HuH-7 (cell line): ENCODE results near the gene PHACTR1.

Source experiments
- DNase-seq: peaks from one replicate; pipeline ENCODE4 v3.0.0; 2011; ENCODE audit warnings: low spot score

The PHACTR1 gene

GRCh38 chr6:12993283-12993898 is 276.8 kb downstream of the PHACTR1 start:
- DNase-seq: no peak

- DNase-seq: no peak
Observed at GRCh38 chr6:12995419-12995818, 278.9 kb downstream of the PHACTR1 start.

DNA sequence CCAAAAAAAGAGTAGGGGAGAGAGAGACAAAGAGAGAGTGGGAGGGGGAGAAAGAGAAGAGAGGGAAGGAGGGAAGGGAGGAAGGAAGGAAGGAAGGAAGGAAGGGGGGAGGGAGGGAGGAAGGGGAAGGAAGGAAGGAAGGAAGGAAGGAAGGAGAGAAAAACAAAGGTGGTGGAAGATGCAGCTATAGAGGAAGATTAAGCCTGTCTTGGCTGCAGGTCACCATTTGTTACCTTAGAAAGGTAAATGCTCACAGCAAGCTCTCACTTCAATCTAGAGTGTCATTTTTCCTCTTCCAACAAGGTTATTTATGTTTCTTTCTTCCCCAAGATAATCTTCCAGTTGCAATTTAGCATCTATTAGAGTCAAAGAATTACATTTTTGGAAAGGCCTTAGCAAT is 284.0 kb downstream of the PHACTR1 start:
- no peak for DNase-seq

DNA sequence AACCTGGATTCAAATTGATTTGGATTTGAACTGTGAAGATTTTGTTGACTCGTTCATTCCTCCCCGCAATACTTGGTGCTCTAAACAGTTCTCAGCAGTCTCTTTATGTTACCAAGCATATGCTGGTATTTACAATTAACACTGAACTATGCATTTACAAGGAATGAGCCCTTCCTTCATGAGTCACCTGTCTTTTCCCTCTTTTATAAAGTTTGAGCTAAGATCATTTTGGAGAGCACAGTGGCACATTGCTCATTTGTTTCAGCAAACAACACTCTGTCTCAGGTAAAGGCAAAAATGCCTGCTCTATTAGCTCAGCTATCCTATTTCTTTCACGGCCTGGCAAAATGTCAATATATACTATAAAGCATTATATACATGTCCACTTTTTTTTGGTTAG is 285.4 kb downstream of the PHACTR1 start:
- DNase-seq: no peak

GRCh38 chr6:13004601-13005000 is 288.0 kb downstream of the PHACTR1 start:
- no peak for DNase-seq

- no peak for DNase-seq
Observed at GRCh38 chr6:13005994-13006393, 289.4 kb downstream of the PHACTR1 start.

- DNase-seq: no peak
Observed at GRCh38 chr6:13006578-13007300, 290.2 kb downstream of the PHACTR1 start.

GRCh38 chr6:13007744-13008143 is 291.2 kb downstream of the PHACTR1 start:
- DNase-seq: no peak

DNA sequence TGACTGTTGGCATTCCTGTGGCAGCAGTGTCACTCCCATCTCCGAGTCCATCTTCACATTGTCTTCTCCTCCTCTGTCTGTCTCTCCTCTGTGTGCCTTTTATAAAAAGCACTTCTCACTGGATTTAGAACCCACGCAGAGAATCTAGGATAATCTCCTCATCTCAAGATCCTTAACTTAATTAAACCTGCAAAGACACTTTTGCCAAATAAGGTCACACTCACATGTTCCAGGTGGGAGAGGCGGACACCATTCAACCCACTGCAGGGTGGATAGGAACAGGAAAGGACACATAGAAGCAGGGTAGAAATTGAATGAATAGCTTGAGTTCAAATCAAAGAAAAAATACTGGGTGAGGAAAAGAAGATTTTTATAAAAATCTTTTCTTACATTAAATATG is 292.5 kb downstream of the PHACTR1 start:
- DNase-seq: no peak

DNA sequence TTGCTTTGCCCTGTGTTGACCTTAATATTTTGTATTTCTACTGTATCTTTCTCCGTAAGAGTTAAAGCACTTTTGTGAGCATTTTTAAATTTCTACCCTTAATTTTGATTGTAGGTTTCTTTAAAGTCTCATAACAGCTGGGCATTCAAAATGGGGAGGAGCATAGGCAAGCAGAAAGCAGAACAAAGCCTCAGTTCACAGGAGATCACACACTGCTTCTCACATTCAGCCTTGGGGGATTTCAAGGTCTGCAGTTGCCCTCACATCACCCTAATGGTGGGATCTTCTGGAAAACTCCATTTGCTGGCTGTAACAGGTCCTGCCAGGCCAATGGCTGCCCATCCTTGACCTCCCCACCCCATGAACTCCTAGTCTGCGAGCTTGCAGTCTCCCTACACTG is 292.9 kb downstream of the PHACTR1 start:
- DNase-seq: no peak

DNA sequence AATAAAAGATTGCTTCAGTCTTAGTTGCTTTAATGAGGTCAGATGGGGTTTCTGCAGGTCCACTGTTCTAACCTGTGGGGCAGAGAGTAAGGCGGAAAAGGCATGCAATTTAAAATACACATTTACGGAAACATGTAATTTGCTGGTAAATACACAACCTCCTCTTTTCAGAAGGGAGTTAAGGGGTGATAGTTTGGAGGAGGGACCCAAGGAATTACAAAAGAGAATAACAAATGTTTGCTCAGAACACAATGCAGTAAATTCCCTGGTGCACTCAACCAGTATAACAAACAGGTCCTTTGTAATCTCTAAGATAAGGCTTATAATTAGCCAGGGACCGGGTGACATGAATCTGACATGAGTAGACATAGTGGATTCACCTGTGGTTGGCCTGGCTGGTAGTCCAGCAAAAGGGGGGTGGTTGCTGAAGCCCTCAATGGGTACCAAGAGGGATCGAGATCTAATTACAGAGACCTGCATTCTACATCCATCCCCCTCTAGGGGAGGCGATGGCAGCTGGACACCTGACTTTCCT is 295.1 kb downstream of the PHACTR1 start:
- peak; percentile 38 for DNase-seq

DNA sequence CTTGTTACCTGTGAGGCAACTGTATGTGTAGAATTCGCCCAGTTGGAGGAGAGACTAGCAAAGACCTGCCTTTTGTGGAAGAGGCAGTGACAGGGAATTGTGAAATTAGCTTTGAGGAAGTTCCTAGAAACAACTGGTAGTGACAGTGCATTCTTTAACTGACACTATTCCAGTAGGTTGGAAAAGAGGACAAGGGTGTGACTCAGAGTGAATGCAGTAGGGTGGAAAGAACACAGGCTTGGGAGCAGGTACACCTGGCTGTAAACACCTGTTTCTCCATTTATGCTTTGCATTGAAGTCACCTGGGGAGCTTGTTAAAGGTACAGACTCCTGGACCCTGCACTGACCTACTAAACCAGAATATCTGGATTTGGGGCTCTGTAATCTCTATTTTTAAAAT is 295.7 kb downstream of the PHACTR1 start:
- DNase-seq: peak; percentile 16

DNA sequence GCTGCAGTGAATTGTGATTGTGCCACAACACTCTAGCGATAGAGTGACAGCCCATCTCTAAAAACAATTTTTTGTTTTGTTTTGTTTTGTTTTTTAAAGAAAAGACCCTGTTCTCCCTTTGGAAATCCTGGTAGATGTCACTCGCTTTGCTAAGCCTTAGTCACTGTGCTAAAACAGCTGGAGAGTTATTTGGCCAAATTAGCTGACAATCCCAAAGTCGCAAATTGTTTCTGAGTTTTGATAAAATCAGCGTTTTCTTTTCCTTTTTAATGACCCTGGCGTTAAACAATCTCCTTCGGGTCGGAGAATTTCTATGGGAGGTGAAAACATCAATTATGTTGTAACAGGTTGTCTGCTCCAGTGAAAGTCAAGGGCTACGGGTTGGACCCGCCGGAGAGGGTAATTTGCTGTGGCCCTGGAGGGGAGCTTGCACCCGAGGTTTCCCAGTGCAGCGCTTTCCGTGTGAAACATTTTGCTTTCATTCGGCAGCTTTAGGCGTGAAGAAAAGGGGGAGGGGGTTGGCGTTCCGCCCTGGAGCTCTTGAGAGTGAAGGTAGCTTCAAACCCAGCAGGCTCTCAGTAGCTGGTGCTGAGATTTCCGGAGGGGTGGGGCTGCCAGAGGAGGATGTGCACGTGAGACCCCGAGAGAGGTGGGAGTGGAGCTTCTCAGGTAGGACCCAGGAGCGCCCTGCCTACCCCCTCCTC is 296.6 kb downstream of the PHACTR1 start:
- DNase-seq: no peak

- DNase-seq: no peak
Observed at GRCh38 chr6:13013681-13014503, 297.3 kb downstream of the PHACTR1 start.

GRCh38 chr6:13014504-13015378 is 298.2 kb downstream of the PHACTR1 start:
- no peak for DNase-seq

GRCh38 chr6:13015379-13015681 is 298.8 kb downstream of the PHACTR1 start:
- no peak for DNase-seq

DNA sequence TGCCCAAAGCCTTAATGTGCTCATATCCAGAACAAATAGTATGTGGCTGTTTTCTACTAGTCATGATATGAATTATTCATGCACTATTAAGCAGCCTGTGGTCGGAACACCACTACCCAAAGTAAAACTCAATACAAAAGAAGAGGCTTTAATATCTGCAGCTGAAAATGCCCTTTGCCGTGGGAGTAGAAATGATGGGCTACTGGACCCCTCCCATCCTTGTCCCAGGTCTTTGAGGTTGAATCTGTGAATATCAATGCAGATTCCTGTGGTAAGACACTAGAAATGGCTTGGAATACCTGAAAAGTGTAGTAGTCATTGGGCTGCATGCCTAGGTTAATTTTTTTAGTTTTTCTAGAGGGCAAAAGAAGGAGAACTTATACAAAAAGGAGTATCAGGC is 308.0 kb downstream of the PHACTR1 start:
- DNase-seq: no peak

- no peak for DNase-seq
Observed at GRCh38 chr6:13025893-13026499, 309.4 kb downstream of the PHACTR1 start.

DNA sequence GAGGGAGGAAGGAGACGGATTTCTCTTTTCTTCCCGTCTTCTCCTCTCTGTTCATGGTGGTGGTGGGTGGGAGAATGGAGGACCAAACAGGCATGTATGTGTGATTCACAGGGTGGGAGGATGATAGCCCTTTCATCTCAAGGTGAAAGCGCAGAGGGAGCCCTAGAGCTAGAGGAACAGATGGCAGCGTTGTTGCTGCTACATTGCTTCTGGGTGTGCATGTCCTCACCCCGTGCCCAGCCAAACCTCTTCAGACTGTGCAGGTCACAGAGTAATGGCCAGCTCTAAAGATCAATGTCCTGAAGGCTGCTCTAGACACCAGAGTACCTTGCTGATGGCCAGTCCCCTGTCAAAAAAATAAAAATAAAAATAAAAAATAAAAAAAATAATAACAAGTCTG is 310.0 kb downstream of the PHACTR1 start:
- no peak for DNase-seq

DNA sequence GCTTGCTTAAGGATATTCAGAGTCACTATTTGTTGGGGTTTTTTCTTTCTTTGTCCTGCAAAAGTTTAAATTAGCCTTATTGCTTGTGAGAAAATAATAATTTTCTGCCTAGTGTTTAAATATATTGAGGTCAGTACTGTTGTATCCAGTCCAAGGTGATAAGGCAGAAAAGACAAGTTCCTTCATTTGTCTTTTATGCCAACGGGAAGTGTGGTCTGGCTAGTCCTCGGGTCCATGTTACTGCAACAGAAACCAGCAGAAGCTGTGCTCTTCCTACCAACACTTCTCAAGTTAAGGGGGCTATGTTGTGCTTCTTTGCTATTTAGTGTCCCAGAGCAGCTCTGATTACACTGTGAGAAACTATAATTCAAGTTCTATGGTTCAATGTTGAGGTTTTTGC is 310.6 kb downstream of the PHACTR1 start:
- DNase-seq: no peak

DNA sequence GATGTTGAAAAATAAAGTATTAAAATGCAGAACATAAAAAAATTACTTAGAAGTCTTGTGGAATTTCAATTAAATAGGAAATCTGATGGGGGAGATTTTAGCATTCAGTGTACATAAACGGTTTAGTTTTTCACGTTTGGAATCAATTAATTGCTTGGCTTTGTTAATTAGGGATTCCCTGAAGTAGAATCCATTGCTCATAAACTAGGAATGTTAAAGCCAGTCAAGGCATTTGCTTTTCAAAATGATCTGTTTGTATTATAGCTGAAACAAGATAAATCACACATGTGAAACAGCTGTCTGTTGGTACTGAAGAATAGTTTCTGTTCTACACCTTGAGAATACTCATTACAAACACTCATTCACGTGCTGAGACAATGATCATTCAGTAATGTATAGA is 313.8 kb downstream of the PHACTR1 start:
- no peak for DNase-seq
